GM19467 (cell line): ENCODE results near the gene ZBTB7C.

Experiments
- ATAC-seq: cut with Tn5 transposase; IDR thresholded peaks from one replicate; pipeline ENCODE4 v1.9.1; 2021; ENCODE audit warnings: mild to moderate bottlenecking, moderate library complexity; ENCODE audit not compliant: unreplicated experiment

Gene ZBTB7C

GRCh38 chr18:48219810-48220499, 189.2 kb downstream of the ZBTB7C start:
- ATAC-seq, result no peak

GRCh38 chr18:48219037-48219809, 190.0 kb downstream of the ZBTB7C start:
- no peak for ATAC-seq

DNA sequence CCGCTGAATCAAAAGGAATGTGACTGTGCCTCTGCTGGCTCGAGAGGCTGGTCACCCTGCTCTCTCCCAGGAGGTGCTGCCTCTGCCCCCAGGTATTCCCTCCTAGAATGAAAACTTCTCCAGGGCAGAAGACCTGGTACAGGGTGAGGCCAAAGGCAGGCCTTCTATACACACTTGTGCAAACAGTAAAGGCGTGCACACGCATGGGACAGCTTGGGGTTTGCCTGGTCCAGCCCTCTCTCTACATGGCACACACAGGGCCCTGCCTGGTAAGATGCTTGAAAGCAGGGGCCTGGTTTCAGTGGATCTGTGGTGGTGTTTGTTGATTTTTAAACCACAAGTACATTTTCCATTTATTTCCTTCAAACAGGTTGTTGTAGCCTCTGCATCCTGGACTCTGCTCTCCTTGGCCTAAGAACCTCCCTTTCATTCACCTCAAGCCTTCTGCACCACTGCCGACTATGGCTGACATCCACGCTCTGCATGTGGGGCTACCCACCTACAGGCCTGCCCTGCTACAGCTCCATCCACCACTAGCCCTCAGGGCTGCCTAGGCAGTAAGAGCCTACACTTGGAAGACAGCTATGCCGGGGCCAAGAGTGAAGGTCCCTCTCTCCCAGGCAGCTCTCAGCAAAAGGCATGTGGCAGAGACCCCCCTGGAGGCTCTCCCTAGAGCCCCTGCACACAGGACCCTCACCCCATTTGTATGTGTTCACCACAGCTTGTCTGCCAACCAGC, 190.7 kb downstream of the ZBTB7C start:
- ATAC-seq, result no peak

- no peak for ATAC-seq
These were observed 191.6 kb downstream of the ZBTB7C start for GRCh38 chr18:48217258-48218250.

GRCh38 chr18:48216639-48217257, 192.4 kb downstream of the ZBTB7C start:
- ATAC-seq, result no peak

GRCh38 chr18:48215876-48216638, 193.1 kb downstream of the ZBTB7C start:
- no peak for ATAC-seq

GRCh38 chr18:48213791-48214190, 195.4 kb downstream of the ZBTB7C start:
- no peak for ATAC-seq

- ATAC-seq, result no peak
These were observed 200.6 kb downstream of the ZBTB7C start for GRCh38 chr18:48208432-48209140.

GRCh38 chr18:48207733-48208132, 201.4 kb downstream of the ZBTB7C start:
- no peak for ATAC-seq

DNA sequence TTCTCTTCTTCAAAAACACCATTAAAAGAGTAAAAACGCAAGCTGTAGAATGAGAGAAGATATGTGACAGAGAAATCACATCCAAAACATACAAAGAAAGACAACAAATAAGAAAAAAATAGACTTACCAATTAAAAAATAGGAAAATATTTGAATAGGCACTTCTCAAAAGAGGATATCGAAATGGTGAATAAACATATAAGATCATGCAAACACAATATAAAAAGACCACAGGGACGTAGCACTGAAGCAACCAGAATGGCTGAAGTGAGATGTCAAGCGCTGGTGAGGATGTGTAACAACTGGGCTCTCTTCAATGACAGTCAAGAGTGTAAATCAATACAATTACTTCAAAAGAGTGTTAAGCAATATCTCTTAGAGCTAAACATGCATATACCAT, 202.3 kb downstream of the ZBTB7C start:
- no peak for ATAC-seq

DNA sequence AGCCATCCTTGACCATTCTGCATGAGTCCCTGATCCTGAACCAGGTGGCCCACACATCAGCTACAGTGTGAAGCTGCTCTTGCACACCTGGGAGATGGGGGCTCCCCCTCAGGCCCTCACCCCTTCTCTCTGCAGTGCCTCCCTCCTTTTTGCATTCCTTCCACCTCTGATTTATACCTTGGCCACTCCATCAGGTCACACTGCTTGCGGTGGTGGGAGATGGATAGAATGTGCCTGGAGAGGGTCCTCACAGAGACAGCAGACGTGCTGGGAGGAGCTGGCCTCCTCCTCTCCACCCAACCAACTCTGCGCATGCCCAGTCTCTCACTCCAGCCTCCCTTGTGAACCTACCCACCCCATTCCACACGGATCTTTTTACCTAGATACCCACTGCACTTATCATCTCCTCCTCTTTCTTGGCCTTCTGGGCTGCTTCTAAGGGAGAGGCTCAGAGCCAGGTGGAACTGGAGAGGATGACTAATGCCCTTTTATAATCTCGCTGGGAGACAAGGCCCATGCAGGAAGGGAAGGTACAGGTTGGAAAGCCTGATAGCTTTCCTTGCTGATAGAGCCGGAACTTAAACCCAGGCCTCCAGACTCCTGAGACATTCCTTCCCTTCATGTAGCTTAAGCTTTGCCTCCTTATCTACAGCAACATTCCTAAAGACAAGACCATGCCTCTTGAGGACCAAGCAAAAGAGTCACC, 205.1 kb downstream of the ZBTB7C start:
- ATAC-seq, result no peak

DNA sequence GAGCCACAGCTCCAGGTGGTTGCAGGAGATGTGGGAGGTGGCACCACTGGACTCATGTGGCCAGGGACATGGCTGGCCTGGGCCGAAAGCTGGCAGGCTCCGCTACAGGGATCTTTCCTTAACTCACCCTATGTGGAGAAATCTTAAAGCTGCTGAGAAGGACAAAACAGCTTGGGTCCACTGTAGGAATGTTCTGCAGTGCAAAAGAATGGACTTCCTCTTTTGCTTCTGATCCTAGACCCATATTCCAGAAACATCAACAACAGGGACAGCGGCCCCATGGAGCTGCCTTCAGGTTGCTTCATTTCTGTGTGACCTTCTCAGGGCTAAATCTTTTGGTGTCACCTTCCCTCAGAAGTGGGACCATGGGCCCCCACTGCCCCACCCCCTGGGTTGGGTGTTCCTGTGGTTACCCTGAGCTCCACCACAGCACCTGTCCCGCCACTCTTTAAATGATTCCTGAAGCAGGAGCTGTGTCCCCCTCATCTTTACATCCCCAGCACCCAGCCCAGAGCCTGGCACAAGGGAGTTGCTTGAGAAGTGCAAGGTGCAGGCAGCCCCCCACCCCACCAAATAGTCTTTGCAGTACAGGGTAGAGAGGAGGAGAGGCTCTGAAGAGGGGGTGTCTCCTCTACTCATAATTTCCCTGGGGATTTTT, 205.8 kb downstream of the ZBTB7C start:
- ATAC-seq, result no peak

DNA sequence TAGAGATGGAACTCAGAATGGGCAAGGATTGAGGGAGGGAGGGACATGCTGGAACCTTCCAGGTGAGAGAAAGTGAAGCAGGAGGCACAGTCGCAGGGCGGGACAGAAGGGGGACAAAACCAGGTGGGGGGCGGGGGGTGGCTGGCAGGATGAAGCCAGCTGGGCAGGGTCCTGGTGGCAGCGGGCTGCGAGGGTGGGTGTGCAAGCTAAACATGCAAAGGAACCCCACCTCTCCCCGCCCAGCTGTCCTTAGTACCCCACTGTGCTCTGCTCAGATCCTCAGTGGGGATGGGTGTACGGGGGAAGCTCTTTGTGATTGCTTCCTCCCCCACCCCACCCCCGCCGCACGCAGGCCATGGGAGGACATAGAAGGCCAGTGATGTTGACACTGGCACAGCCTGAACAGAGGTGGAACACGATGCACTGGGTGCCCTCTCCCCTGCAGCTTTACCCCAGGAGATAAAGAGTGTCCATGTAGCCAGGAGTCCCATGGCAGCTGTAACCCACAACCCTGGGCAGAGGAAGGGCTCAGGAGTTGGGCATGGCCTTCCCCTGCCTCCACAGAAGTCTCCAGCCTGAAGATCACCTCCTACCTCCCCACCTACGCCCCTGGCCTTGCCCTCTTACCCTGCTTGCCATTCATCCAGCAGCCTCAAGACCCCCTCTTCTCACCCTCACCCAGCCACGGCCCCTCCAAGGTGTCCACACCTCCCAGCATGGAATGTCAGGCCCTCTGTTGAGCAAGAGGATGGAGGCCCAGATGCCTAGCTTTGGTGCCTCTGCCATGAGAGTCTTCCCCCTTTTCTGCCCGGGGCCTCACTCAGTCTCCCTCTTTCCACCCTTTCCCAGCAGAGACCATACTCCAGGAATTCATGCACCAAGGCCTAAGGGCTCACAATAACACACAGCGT, 206.6 kb downstream of the ZBTB7C start:
- ATAC-seq, result no peak

DNA sequence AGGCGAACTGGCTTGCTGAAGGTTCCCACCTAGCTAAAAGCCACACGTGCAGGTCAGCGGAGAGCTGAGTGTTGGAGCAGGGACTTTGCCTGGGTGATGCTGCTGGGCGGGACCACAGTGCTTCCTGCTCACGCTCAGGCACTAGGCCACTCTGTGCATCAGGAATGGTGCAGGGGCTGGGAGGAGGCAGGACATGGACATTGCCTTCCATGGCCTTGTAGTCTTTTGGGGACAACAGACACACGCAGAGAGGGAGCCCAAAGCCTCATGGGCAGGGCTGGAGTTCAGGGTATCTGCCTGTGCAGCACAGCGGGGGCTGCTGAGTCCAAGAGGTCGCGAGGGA, 207.2 kb downstream of the ZBTB7C start:
- ATAC-seq, result no peak

DNA sequence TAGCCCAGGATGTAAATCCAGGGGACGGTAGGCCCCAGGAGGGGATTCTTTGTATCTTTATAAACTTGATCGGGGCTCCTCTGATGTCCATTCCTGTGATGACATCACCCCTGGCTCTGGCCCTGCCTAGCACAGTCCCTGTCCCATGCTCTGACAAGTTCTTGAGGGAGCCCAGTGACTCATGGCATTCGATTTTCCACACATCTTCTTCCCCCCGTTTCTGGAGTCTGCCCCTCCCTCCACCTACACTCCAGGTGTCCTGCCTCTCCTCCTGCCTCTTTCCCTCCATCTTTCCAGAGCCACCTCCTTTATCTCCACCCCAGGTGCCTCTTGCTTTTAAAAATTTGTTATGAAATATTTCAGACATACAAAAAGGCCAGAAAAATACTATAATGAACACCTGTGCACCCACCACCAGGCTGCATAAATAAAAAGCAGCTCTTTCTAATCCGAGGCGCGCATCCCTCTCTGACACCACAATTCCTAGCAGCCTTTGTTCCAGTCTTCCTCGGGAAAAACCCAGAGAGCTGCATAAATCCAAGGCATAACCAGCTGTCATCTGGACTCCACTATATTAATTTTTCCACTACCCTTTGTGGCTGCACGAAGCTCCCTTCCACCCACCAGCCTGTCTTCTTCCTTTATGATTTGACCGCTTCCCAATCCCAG, 207.7 kb downstream of the ZBTB7C start:
- ATAC-seq, result no peak

GRCh38 chr18:48200631-48201336, 208.4 kb downstream of the ZBTB7C start:
- no peak for ATAC-seq
